Kidney (tissue), 14 donors: Measurements from ENCODE around the gene TNFRSF14. TPM values are rescaled to one million over a fixed set of nuclear protein-coding genes. Genes with fewer than 3 reads are reported as not detected.

Experiments used
- DNase-seq, 5 donors: peaks; one replicate each; pipeline ENCODE4 v3.0.0-alpha.2; 2013 to 2020
- FAIRE-seq: peaks from 2 replicates; lab custom pipeline; 2012; peaks lifted over from hg19 to GRCh38; lab: Jason Lieb, UNC
- H3K27ac ChIP-seq, 2 donors: one replicate each; pipeline ENCODE4 v1.7.0; 2013; ENCODE audit warnings: low read depth in 2 of 2, low read length in 2 of 2, inconsistent platforms in 1 of 2
- H3K27me3 ChIP-seq: one replicate; pipeline ENCODE4 v1.7.1; 2013; ENCODE audit warnings: low read length, inconsistent platforms; ENCODE audit not compliant: control insufficient read depth, insufficient read depth
- H3K36me3 ChIP-seq, 3 donors: one replicate each; pipeline versions ENCODE4 v1.7.0 to v1.7.1; 2013; ENCODE audit warnings: low read length in 3 of 3, control low read depth in 1 of 3, inconsistent platforms in 1 of 3; ENCODE audit not compliant: insufficient read depth in 3 of 3, control insufficient read depth in 2 of 3
- H3K4me1 ChIP-seq, 3 donors: one replicate each; pipeline versions ENCODE4 v1.7.0 to v1.7.1; 2013; ENCODE audit warnings: low read length in 3 of 3, inconsistent platforms in 1 of 3, low read depth in 1 of 3; ENCODE audit not compliant: control insufficient read depth in 2 of 3, insufficient read depth in 2 of 3
- H3K4me3 ChIP-seq, 3 donors: one replicate each; pipeline versions ENCODE4 v1.7.0 to v1.8.1; 2013; ENCODE audit warnings: low read length in 3 of 3, control low read depth in 1 of 3, inconsistent platforms in 1 of 3
- H3K9ac ChIP-seq, 3 donors: one replicate each; pipeline versions ENCODE4 v1.7.0 to v1.7.1; 2013; ENCODE audit warnings: low read length in 3 of 3, control low read depth in 1 of 3, inconsistent platforms in 1 of 3
- H3K9me3 ChIP-seq, 3 donors: one replicate each; pipeline versions ENCODE4 v1.7.0 to v1.7.1; 2013; ENCODE audit warnings: low read length in 3 of 3, control low read depth in 1 of 3, inconsistent platforms in 1 of 3; ENCODE audit not compliant: control insufficient read depth in 2 of 3, insufficient read depth in 1 of 3
- intact Hi-C: fragments of 100-400 bp; cut with DNase I; formaldehyde crosslinking; loops from one replicate; pipeline ENCODE4 v1.11.1; 2022
- polyA plus RNA-seq: library from polyadenylated mRNA; stranded (reverse); fragments of 350-450 nt; fragmentation: Illumina TruSeq; extraction: RNeasy Lipid Tissue Mini Kit (QIAGEN cat#74804); gene quantifications from one replicate; pipeline ENCODE4 v1.2.3, GENCODE V29; 2014; ENCODE audit warnings: low read depth, low replicate concordance; ENCODE audit not compliant: insufficient read depth
- total RNA-seq: library from RNA; stranded (reverse); fragmentation: NEBNext Ultra II Directional; extraction: Animal tissue kit (Norgen Biotek cat#: 25700); gene quantifications from one replicate; pipeline ENCODE4 v1.2.1, GENCODE V29; 2021
- TF ChIP-seq, protein P1 (sequence below): IDR thresholded peaks from 3 replicates; pipeline ENCODE4 v1.5.1; 2012; ENCODE audit warnings: mild to moderate bottlenecking, moderate library complexity, borderline replicate concordance; ENCODE audit not compliant: insufficient read depth; ENCODE audit errors: extremely low read depth
- donor health status: control.
- donor health status: control.
- donor health status: control.
- donor health status: control.
- donor health status: control.
- donor health status: DM: yes; HTN: yes; CAD: no.
- donor health status: Normal renal cell carcinoma (clear cell type).

The TNFRSF14 gene
- total and polyA plus RNA-seq, 2 donors from 2014 or later = 95.0 to 99.1 TPM

DNA sequence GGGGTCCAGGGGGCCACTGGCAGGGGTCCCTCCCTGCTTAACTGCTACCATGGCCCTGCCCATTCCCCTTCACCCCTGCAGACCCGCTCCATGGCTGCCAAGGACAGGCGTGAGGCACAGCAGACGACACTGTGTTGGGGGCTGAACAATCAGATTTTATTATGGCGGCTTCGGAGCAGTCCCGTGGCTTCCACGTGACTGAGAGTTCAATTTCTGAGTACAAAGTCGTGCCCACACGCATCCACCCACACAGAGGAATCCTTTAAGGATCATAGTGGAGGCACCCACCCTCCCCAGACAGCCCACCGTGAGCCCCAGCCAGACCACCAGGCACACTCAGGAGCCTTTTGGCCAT is 27.6 kb upstream of the TNFRSF14 start:
- peaks cover 10% of the 10 kb centered on the region for H3K27me3 ChIP-seq
- DNase-seq = no peak
- intact Hi-C loops = no loop called here
- peaks cover 0 to 30% (median 11%) of the 10 kb centered on the region in 3 donors for H3K4me1 ChIP-seq
- no peak overlapping the region for H3K9ac ChIP-seq
- H3K36me3 ChIP-seq = no peaks in the 10 kb centered on the region
- H3K4me3 ChIP-seq = no peak overlapping the region
- no peak for FAIRE-seq
- H3K27ac ChIP-seq = no peak overlapping the region
- TF ChIP-seq, protein P1, sequence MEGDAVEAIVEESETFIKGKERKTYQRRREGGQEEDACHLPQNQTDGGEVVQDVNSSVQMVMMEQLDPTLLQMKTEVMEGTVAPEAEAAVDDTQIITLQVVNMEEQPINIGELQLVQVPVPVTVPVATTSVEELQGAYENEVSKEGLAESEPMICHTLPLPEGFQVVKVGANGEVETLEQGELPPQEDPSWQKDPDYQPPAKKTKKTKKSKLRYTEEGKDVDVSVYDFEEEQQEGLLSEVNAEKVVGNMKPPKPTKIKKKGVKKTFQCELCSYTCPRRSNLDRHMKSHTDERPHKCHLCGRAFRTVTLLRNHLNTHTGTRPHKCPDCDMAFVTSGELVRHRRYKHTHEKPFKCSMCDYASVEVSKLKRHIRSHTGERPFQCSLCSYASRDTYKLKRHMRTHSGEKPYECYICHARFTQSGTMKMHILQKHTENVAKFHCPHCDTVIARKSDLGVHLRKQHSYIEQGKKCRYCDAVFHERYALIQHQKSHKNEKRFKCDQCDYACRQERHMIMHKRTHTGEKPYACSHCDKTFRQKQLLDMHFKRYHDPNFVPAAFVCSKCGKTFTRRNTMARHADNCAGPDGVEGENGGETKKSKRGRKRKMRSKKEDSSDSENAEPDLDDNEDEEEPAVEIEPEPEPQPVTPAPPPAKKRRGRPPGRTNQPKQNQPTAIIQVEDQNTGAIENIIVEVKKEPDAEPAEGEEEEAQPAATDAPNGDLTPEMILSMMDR = no peak
- H3K9me3 ChIP-seq = no peaks in the 10 kb centered on the region

DNA sequence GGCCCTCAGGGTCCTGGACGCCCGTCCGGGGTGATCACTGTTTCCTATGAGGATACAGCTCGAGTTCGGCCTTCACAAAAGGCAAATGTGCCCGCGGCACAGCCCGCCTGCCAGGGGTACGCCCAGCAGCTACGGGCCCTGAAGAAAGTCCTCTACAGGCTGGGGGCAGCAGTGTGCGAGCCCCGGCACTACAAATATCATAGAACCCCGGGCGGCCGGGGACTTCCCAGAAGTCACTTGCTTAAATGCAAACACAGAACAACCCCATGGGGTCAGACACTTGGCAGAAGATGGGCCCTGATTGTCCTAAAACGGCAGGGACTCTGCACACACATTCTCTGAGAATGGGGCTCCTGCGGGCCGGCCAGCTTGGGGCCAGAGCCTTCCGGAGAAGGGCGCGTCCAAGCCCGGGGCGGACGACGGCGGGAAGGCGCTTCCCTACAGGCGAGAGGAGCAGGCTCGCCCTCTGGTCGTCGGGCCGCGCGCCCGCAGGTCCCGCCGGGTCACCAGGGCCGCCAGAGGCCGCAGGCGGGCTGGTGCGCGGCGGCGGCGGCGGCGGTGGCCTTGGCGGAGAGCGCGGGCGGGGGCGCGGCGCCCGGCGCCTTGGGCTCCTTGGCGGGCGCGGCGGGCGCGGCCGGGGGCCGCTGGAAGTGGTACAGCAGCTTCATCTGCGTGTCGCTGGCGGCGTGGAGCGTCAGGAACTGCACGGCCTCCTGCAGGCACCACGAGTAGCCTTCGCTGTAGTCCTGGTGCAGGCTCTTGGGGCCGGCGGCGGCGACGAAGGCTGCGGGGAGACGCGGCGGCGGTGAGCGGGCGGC is 27.0 kb upstream of the TNFRSF14 start:
- no peak for FAIRE-seq
- Histone ChIP-seq H3K9ac (no peak overlapping the region), H3K9me3 (no peaks in the 10 kb centered on the region), H3K4me3 (no peak overlapping the region), H3K4me1 (peaks cover 0 to 27% (median 11%) of the 10 kb centered on the region in 3 donors), H3K27me3 (peaks cover 10% of the 10 kb centered on the region), H3K36me3 (no peaks in the 10 kb centered on the region), H3K27ac (no peak overlapping the region)
- no peak for DNase-seq
- intact Hi-C loops = no loop called here
- TF ChIP-seq, protein P1 = no peak

DNA sequence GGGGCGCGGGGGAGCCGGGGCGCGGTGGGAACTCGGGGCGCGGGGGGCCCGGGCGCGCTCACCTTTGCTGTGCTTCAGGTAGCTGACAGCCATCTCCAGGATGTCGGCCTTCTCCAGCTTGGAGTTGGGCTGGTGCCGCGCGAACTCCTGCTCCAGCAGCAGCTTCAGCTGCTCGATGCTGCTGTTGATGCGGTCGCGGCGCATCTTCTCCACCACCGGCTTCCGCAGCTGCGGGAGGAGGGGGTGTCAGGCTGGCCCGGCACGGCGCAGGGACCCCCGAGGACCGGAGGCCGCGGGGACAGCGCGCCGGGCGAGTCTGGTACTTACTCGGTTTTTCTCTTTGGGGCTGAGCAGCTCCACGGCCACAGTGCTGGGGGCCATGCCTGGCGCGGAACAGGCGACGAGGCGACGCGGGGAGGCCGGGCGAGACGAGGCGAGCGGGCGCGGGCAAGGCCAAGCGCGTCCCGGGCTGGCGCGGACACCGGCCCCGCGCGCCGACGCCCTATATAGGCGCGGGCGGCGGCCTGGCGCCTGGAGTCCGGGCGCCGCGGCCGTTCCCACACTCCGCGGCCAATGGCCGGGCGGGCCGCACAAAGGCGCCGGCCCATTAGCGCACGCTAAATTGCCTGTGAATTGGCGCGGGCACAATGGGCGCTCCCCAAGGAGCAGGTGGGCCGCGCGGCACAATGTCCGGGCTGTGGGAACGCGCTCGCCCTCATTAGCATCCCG is 26.2 kb upstream of the TNFRSF14 start, which contains the start of gene HES5:
HES5 (minus strand) TSS at position 480 of the 729 bp plus-strand sequence; CDS start at position 381, 99 bp downstream.
- H3K4me1 ChIP-seq = peaks cover 0 to 20% (median 6%) of the 10 kb centered on the region in 3 donors
- no peak within 1 kb of the TSS for H3K9ac ChIP-seq
- no peak for DNase-seq

More for the DNA sequence above, 26.2 kb upstream of the TNFRSF14 start, which contains the start of gene HES5:
- Histone ChIP-seq H3K27me3 (peaks cover 10% of the 10 kb centered on the region), H3K9me3 (no peaks in the 10 kb centered on the region), H3K4me3 (no peak within 1 kb of the TSS), H3K27ac (no peak within 1 kb of the TSS), H3K36me3 (no peaks in the 10 kb centered on the region)
- no peak for FAIRE-seq
- intact Hi-C loops = no loop called here
- TF ChIP-seq, protein P1 = no peak
